H1 (cell line): ENCODE data around the gene ADARB2. TPM values are rescaled to one million over a fixed set of nuclear protein-coding genes. Genes with fewer than 3 reads are reported as not detected.

Experiments used
- GABPA ChIP-seq: IDR thresholded peaks from 2 replicates; pipeline ENCODE4 v1.6.1; 2011; ENCODE audit warnings: mild to moderate bottlenecking, low read length, moderate library complexity, borderline replicate concordance; ENCODE audit not compliant: insufficient read depth
- HDAC6 ChIP-seq: IDR thresholded peaks from one replicate; pipeline ENCODE4 v1.7.1; 2012; ENCODE audit warnings: low read depth, mild to moderate bottlenecking, inconsistent platforms, low read length, moderate library complexity
- TCF12 ChIP-seq: IDR thresholded peaks from 2 replicates; pipeline ENCODE4 v1.6.1; 2011; ENCODE audit warnings: low read depth, mild to moderate bottlenecking, low read length
- polyA plus RNA-seq, 7 experiments: library from polyadenylated mRNA; depleted of rRNA in 3 of 7; stranded (reverse) in 5 of 7; unstranded in 2 of 7; fragments of >200 nt in 5 of 7; fragments of 200-250 nt in 2 of 7; gene quantifications; 1 replicate in 5 of 7; 2 replicates in 1 of 7; 4 replicates in 1 of 7; pipeline versions ENCODE4 v1.2.1 to v1.2.3, GENCODE V29; 2011 to 2013; ENCODE audit warnings: missing spikeins in 2 of 7, mixed read lengths in 2 of 7
- total RNA-seq: library from RNA; stranded (reverse); fragmentation: NEBNext Ultra II Directional; extraction: Animal tissue kit (Norgen Biotek cat#: 25700); gene quantifications from 2 replicates; pipeline ENCODE4 v1.2.1, GENCODE V29; 2021

ADARB2 gene
- total and polyA plus RNA-seq, 2 of the 8 experiments (the other 6 are each of a cell fraction or from before 2014, with no cell fraction given), result 2.2 to 2.8 TPM

DNA sequence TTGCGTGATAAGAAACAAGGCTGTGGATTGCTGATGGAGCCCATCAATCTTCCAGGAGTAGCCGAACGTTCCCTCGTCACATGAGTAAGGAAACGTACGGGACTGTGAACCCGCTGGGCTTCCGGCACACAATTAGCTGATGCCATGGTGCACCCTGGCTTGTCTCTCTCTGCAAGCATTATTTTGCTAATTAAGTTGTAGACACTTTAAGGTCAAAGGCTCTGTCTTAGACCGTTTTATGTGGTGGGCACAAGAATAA, 50.9 kb downstream of the ADARB2 start (continued):
- TF ChIP-seq GABPA (no peak), TCF12 (no peak), HDAC6 (no peak)
